Measurements from ENCODE around the gene IPMK.

GRCh38 chr10:58178811-58179210 is 88.9 kb downstream of the IPMK start:
- TF ChIP-seq ZNF670 (tag by site-specific recombination; IDR thresholded peaks at IDR 0.05; ENCODE audit: low read depth) = no peak
- TF ChIP-seq, protein P1, sequence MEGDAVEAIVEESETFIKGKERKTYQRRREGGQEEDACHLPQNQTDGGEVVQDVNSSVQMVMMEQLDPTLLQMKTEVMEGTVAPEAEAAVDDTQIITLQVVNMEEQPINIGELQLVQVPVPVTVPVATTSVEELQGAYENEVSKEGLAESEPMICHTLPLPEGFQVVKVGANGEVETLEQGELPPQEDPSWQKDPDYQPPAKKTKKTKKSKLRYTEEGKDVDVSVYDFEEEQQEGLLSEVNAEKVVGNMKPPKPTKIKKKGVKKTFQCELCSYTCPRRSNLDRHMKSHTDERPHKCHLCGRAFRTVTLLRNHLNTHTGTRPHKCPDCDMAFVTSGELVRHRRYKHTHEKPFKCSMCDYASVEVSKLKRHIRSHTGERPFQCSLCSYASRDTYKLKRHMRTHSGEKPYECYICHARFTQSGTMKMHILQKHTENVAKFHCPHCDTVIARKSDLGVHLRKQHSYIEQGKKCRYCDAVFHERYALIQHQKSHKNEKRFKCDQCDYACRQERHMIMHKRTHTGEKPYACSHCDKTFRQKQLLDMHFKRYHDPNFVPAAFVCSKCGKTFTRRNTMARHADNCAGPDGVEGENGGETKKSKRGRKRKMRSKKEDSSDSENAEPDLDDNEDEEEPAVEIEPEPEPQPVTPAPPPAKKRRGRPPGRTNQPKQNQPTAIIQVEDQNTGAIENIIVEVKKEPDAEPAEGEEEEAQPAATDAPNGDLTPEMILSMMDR (tag by site-specific recombination; IDR thresholded peaks at IDR 0.05) = no peak
- TF ChIP-seq ZNF114 (tag by site-specific recombination; IDR thresholded peaks at IDR 0.05) = no peak
- TF ChIP-seq ZFP37 (tag by site-specific recombination; IDR thresholded peaks at IDR 0.05) = no peak
- TF ChIP-seq BCL11A (tag by site-specific recombination; IDR thresholded peaks at IDR 0.05; ENCODE audit: low read depth) = no peak
- no peak for TF ChIP-seq ZNF416 (tag by site-specific recombination; IDR thresholded peaks at IDR 0.05)
- TF ChIP-seq ZNF10 (tag by site-specific recombination; IDR thresholded peaks at IDR 0.05) = no peak
- TF ChIP-seq ZNF175 (tag by site-specific recombination; IDR thresholded peaks at IDR 0.05) = no peak
- TF ChIP-seq ZNF274 (IDR thresholded peaks at IDR 0.05; ENCODE audit: low read length) = no peak
- no peak for TF ChIP-seq ZNF274 (tag by site-specific recombination; IDR thresholded peaks at IDR 0.05; ENCODE audit: borderline replicate concordance)
- TF ChIP-seq SP2 (tag by site-specific recombination; IDR thresholded peaks at IDR 0.05) = no peak
- TF ChIP-seq SETDB1 (IDR thresholded peaks at IDR 0.05; ENCODE audit: insufficient read length, low read length) = no peak
- TF ChIP-seq, protein P2, sequence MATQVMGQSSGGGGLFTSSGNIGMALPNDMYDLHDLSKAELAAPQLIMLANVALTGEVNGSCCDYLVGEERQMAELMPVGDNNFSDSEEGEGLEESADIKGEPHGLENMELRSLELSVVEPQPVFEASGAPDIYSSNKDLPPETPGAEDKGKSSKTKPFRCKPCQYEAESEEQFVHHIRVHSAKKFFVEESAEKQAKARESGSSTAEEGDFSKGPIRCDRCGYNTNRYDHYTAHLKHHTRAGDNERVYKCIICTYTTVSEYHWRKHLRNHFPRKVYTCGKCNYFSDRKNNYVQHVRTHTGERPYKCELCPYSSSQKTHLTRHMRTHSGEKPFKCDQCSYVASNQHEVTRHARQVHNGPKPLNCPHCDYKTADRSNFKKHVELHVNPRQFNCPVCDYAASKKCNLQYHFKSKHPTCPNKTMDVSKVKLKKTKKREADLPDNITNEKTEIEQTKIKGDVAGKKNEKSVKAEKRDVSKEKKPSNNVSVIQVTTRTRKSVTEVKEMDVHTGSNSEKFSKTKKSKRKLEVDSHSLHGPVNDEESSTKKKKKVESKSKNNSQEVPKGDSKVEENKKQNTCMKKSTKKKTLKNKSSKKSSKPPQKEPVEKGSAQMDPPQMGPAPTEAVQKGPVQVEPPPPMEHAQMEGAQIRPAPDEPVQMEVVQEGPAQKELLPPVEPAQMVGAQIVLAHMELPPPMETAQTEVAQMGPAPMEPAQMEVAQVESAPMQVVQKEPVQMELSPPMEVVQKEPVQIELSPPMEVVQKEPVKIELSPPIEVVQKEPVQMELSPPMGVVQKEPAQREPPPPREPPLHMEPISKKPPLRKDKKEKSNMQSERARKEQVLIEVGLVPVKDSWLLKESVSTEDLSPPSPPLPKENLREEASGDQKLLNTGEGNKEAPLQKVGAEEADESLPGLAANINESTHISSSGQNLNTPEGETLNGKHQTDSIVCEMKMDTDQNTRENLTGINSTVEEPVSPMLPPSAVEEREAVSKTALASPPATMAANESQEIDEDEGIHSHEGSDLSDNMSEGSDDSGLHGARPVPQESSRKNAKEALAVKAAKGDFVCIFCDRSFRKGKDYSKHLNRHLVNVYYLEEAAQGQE (tag by site-specific recombination; IDR thresholded peaks at IDR 0.05) = no peak

Measured in HEK293 (cell line).